ENCODE results near the gene NMUR1.

NMUR1 gene

GRCh38 chr2:231523451-231524285, 6.6 kb downstream of the NMUR1 start:
- no peaks in the 10 kb centered on the region for H3K36me3 Mint-ChIP-seq
- H3K27ac Mint-ChIP-seq, result no peak overlapping the region
- peaks cover 28% of the 10 kb centered on the region for H3K4me1 Mint-ChIP-seq (ENCODE audit: low read depth)

DNA sequence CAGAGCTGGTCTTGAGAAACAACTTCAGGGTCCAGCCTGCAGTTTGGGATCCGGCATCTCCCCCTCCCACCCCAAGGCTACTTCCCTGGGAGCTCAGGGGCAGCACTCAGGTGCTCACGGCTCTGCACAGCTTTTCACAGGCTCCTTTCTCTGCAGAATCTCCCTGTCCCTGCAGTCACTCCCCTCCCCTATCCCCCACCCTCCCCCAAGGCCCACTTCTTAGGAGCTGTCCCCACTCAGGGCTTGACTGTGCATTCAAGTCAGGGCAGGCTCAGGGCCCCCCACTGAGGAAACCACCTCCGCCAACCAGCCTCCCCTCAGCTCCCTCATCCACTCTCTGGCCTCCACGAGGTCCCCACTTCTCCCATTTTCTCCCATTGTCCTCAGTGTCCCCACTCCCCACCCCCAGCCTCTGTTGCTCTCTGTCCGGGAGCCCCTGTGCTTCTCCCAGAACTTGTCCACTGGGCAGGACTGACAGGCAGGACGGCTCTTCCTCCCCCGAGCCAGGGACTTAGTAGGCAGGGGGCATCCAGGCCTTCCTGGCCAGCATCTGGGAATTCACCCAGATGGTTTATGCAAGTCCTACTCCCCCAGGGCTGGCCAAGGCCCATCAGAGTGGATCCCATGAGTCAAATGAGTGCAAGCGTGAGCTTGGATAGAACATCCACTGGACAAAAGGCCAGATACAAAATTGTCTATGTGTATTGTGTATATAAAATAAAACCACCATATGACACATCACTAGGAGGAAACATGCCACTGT, 7.6 kb downstream of the NMUR1 start:
- Mint-ChIP-seq H3K36me3 (no peaks in the 10 kb centered on the region), H3K4me1 (ENCODE audit: low read depth) (peaks cover 28% of the 10 kb centered on the region), H3K27me3 (no peaks in the 10 kb centered on the region), H3K4me3 (no peak overlapping the region), H3K9me3 (ENCODE audit: low read depth) (no peaks in the 10 kb centered on the region), H3K27ac (no peak overlapping the region)

More at GRCh38 chr2:231523451-231524285, 6.6 kb downstream of the NMUR1 start:
- no peaks in the 10 kb centered on the region for H3K27me3 Mint-ChIP-seq
- no peaks in the 10 kb centered on the region for H3K9me3 Mint-ChIP-seq (ENCODE audit: low read depth)
- no peak overlapping the region for H3K4me3 Mint-ChIP-seq

DNA sequence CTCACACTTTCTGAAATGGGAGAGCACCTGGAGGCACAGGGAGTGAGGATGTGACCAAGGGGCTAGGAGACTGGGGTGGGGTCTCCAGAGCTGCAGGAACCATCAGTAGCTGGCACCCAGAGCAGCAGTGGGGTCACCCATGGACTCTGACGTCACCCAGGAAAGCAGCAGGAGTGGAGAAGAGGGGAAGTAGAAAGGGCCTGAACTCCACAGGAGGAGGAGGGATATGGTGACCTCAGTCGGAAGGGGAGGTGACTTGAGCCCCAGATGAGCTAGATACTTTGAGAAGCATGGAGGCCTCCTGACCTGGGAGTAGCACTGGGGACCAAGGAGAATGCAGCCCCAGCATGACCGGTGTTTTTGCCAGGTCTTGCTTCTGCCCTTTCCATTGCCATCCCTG, 8.8 kb downstream of the NMUR1 start:
- Mint-ChIP-seq H3K27me3 (no peaks in the 10 kb centered on the region), H3K4me3 (no peak overlapping the region), H3K36me3 (no peaks in the 10 kb centered on the region), H3K4me1 (ENCODE audit: low read depth) (peaks cover 31% of the 10 kb centered on the region), H3K27ac (no peak overlapping the region), H3K9me3 (ENCODE audit: low read depth) (no peaks in the 10 kb centered on the region)

GRCh38 chr2:231519975-231520555, 10.2 kb downstream of the NMUR1 start:
- Mint-ChIP-seq H3K36me3 (no peaks in the 10 kb centered on the region), H3K9me3 (ENCODE audit: low read depth) (no peaks in the 10 kb centered on the region), H3K4me3 (no peak overlapping the region), H3K27ac (no peak overlapping the region), H3K27me3 (no peaks in the 10 kb centered on the region), H3K4me1 (ENCODE audit: low read depth) (peaks cover 24% of the 10 kb centered on the region)

- no peaks in the 10 kb centered on the region for H3K9me3 Mint-ChIP-seq (ENCODE audit: low read depth)
- peaks cover 23% of the 10 kb centered on the region for H3K4me1 Mint-ChIP-seq (ENCODE audit: low read depth)
- no peaks in the 10 kb centered on the region for H3K27me3 Mint-ChIP-seq
- no peak overlapping the region for H3K4me3 Mint-ChIP-seq
- no peaks in the 10 kb centered on the region for H3K36me3 Mint-ChIP-seq
- H3K27ac Mint-ChIP-seq, result no peak overlapping the region
Observed at GRCh38 chr2:231518771-231519170, 11.5 kb downstream of the NMUR1 start.

DNA sequence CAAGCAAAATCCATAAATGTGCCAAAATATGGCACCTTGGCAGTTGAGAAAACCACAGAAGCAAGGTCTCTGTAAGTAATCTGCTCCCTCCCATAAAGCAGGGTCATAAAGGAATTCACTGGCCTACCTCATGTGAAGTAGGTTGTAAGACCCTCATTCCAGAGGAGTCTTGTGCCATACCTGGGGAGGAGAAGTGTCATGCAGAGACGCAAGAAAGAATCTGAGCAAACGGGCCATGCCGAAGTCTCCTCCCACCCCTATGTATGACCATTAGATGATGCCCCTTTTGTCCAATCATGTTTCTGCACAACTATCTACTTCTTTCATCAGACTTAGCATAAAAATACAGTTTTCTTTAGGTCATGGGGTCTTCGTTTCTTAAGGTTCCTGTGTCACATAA, 14.6 kb downstream of the NMUR1 start:
- peak overlapping the region; percentile 30 for H3K4me3 Mint-ChIP-seq
- no peaks in the 10 kb centered on the region for H3K27me3 Mint-ChIP-seq
- H3K36me3 Mint-ChIP-seq, result no peaks in the 10 kb centered on the region
- H3K9me3 Mint-ChIP-seq (ENCODE audit: low read depth), result no peaks in the 10 kb centered on the region
- H3K27ac Mint-ChIP-seq, result peak overlapping the region; percentile 97
- peaks cover 20% of the 10 kb centered on the region for H3K4me1 Mint-ChIP-seq (ENCODE audit: low read depth)

DNA sequence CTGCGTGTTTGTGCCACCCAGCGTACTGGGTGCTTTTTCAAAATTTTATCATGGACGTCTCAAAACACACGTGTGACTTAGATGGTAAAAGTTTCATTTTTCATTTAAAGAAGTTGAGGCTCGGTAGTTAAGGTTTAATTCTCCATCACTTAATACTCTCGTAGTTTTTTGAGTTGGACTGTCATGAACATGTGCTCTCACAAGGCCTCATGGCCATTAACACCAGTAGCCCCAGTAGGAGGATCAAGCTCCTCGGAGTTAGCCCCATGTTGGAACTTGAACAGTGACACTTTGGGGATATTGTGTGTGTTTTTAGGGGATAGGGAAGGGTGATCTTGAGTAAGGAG, 15.3 kb downstream of the NMUR1 start:
- peak overlapping the region; percentile 91 for H3K4me3 Mint-ChIP-seq
- peak overlapping the region; percentile 97 for H3K27ac Mint-ChIP-seq
- H3K4me1 Mint-ChIP-seq (ENCODE audit: low read depth), result peaks cover 20% of the 10 kb centered on the region
- no peaks in the 10 kb centered on the region for H3K36me3 Mint-ChIP-seq
- H3K9me3 Mint-ChIP-seq (ENCODE audit: low read depth), result no peaks in the 10 kb centered on the region
- H3K27me3 Mint-ChIP-seq, result no peaks in the 10 kb centered on the region

DNA sequence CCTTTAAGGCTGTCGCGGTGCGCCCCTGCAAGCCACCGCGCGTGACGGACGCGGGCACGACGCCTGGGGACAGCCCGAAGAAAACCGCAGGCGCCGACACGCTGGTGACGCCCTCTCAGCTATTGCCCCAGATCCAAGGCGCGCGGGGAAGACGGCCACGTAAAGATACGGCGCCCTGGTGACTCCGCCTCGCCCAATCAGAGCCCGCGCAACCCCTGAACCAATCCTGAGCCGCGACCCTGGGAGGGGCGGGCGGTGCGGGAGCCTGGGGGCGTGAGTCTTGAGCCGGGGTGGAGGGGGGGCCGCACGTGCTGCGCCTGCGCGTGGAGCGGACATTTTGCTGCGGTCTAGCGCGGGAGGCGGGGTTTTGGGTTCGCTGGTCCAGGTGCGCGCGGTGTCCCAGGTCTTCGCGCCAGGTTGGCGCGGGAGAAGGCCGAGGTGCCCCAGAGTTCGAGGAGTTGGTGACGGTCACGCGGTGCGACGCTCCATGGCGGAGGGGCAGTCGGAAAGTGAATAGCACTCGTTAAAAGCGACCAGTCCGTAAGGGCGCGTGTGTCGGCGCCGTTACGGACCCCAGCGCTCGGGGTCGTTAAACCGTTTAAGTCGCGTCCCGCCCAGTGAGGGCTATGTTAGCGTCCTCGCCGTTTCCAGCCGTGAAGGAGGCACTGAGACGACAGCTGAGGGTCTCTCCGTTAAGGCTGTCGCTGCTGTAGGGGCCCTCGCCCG, 15.9 kb downstream of the NMUR1 start:
- Mint-ChIP-seq H3K4me3 (peak overlapping the region; percentile 91), H3K9me3 (ENCODE audit: low read depth) (no peaks in the 10 kb centered on the region), H3K36me3 (no peaks in the 10 kb centered on the region), H3K27me3 (no peaks in the 10 kb centered on the region), H3K4me1 (ENCODE audit: low read depth) (peaks cover 20% of the 10 kb centered on the region), H3K27ac (peak overlapping the region; percentile 97)

GRCh38 chr2:231513746-231514224, 16.5 kb downstream of the NMUR1 start:
- Mint-ChIP-seq H3K4me1 (ENCODE audit: low read depth) (peaks cover 20% of the 10 kb centered on the region), H3K9me3 (ENCODE audit: low read depth) (no peaks in the 10 kb centered on the region), H3K4me3 (peak overlapping the region; percentile 91), H3K27ac (peak overlapping the region; percentile 97), H3K36me3 (peaks cover 4% of the 10 kb centered on the region), H3K27me3 (no peaks in the 10 kb centered on the region)

- Mint-ChIP-seq H3K36me3 (peaks cover 4% of the 10 kb centered on the region), H3K27me3 (no peaks in the 10 kb centered on the region), H3K9me3 (ENCODE audit: low read depth) (no peaks in the 10 kb centered on the region), H3K4me3 (no peak overlapping the region), H3K4me1 (ENCODE audit: low read depth) (peaks cover 17% of the 10 kb centered on the region), H3K27ac (peak overlapping the region; percentile 61)
Observed at GRCh38 chr2:231512222-231512621, 18.0 kb downstream of the NMUR1 start.

DNA sequence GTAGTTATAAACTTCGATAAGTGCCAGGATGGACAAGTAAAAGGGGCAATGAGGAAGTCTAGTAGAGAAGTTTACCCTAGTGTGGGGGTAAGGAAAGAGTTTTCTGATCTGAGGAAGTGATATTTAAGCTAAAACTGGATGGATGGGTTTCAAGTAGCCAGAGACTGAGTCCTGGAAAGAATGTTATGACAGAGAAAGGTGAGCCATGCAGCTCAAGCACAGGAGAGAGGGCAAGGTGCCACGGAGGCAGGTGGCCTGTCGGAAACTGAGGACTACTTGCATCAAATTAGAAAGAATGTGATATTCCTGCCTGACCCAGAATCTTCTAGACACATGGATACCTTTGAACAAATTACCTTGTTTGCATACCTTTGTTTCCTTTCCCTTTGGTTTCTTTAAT, 26.5 kb downstream of the NMUR1 start:
- no peak overlapping the region for H3K27ac Mint-ChIP-seq

DNA sequence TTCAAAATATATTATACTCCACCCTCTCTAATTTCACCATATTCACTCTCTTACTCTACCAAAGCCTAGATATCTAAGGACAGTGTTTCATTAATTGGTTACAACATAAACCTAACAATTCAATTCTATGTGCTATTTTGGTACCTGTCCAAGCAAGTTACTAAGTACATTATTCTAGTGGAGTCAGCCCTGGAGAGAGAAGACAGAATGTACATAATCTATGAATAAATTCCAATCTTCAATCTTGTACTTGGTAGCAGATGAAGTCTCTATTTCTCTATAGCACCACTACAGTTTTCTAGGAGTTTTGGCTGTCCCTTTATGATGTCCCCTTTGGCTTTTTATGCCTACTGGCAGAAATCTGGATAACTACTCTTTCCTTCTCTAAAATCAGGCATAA, 27.6 kb downstream of the NMUR1 start:
- Mint-ChIP-seq H3K4me1 (ENCODE audit: low read depth) (no peaks in the 10 kb centered on the region), H3K36me3 (peaks cover 14% of the 10 kb centered on the region), H3K27ac (no peak overlapping the region), H3K27me3 (no peaks in the 10 kb centered on the region), H3K4me3 (no peak overlapping the region), H3K9me3 (ENCODE audit: low read depth) (no peaks in the 10 kb centered on the region)

More for the DNA sequence above, 26.5 kb downstream of the NMUR1 start:
- Mint-ChIP-seq H3K4me3 (no peak overlapping the region), H3K9me3 (ENCODE audit: low read depth) (no peaks in the 10 kb centered on the region), H3K27me3 (no peaks in the 10 kb centered on the region), H3K4me1 (ENCODE audit: low read depth) (no peaks in the 10 kb centered on the region), H3K36me3 (peaks cover 14% of the 10 kb centered on the region)

DNA sequence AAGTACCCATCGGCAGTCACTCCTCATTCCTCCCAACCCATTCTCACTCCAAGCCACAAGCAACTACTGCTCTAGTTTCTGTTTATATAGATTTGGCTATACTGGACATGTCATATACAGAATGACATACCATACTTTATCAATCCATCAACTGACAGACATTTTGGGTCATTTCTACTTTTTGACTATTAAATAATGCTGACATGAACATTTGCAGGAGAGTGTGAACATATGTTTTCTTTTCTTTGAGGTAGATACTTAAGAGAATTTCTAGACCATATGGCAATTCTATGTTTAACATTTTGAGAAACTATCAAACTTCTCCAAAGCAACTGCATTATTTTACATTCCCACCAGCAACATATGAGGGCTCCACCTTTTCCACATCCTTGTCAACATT, 32.6 kb downstream of the NMUR1 start:
- Mint-ChIP-seq H3K27me3 (no peaks in the 10 kb centered on the region), H3K36me3 (peaks cover 4% of the 10 kb centered on the region), H3K9me3 (ENCODE audit: low read depth) (no peaks in the 10 kb centered on the region), H3K4me1 (ENCODE audit: low read depth) (no peaks in the 10 kb centered on the region), H3K27ac (no peak overlapping the region), H3K4me3 (no peak overlapping the region)

GRCh38 chr2:231494669-231495068, 35.6 kb downstream of the NMUR1 start:
- H3K36me3 Mint-ChIP-seq, result peaks cover 2% of the 10 kb centered on the region
- H3K4me3 Mint-ChIP-seq, result no peak overlapping the region
- H3K27me3 Mint-ChIP-seq, result no peaks in the 10 kb centered on the region
- H3K27ac Mint-ChIP-seq, result no peak overlapping the region
- no peaks in the 10 kb centered on the region for H3K9me3 Mint-ChIP-seq (ENCODE audit: low read depth)
- H3K4me1 Mint-ChIP-seq (ENCODE audit: low read depth), result no peaks in the 10 kb centered on the region
